ENCODE data around the gene CD48. TPM values are rescaled to one million over a fixed set of nuclear protein-coding genes. Genes with fewer than 3 reads are reported as not detected.

The CD48 gene
- polyA plus RNA-seq, 1 of the 3 experiments (the other 2 are of a cell fraction): not detected

GRCh38 chr1:160755911-160756848 lies 44.6 kb upstream of the CD48 start:
- CTCF ChIA-PET: interaction anchor here (0.9 kb wide), 1 partner anchor 43 kb away, joined by 3 read pairs; no protein-coding TSS in a partner anchor
- POLR2A ChIA-PET: no interaction called here

More at GRCh38 chr1:160755911-160756848, 44.6 kb upstream of the CD48 start:
- WGBS (ENCODE audit: low lambda C conversion rate): under 1% methylated on average over 5 of the region's 5 CpGs
- Histone ChIP-seq H3K4me1 (ENCODE audit: control insufficient read depth in 1 of 2, insufficient read depth in 2 of 2, low read depth in 1 of 2, low read length in 1 of 2) (no peaks in the 10 kb centered on the region), H2AFZ (ENCODE audit: low read depth) (no peak overlapping the region), H3K4me2 (no peak overlapping the region), H3K79me2 (ENCODE audit: insufficient read depth) (no peaks in the 10 kb centered on the region), H3K27me3 (ENCODE audit: insufficient read depth) (peaks cover 13% of the 10 kb centered on the region; the same call in 1 of the 2 replicates), H3K9ac (no peak overlapping the region), H3K9me3 (no peaks in the 10 kb centered on the region), H3K36me3 (replicated peaks in 1 of 2; ENCODE audit: control insufficient read depth in 1 of 2, insufficient read depth in 2 of 2, low read length in 1 of 2) (no peaks in the 10 kb centered on the region), H3K27ac (ENCODE audit: low read depth in 2 of 2, low read length in 1 of 2) (no peak overlapping the region), H3K9me2 (no peaks in the 10 kb centered on the region), H4K20me1 (ENCODE audit: insufficient read depth) (no peaks in the 10 kb centered on the region), H3K4me3 (ENCODE audit: low read depth in 2 of 2, low read length in 1 of 2) (no peak overlapping the region), H3F3A (replicated peaks; ENCODE audit: insufficient read depth) (no peaks in the 10 kb centered on the region)
- TF ChIP-seq JUND (IDR thresholded peaks at IDR 0.05): no peak
- TF ChIP-seq USF1 (IDR thresholded peaks at IDR 0.05; ENCODE audit: borderline replicate concordance, low read depth): no peak
- no peak for TF ChIP-seq RCOR1 (IDR thresholded peaks at IDR 0.05; ENCODE audit: low read length)
- no peak for TF ChIP-seq RAD21 (IDR thresholded peaks at IDR 0.05; ENCODE audit: low read length)
- TF ChIP-seq MEF2A (IDR thresholded peaks at IDR 0.05; ENCODE audit: borderline replicate concordance, low read depth): no peak
- TF ChIP-seq ELF1 (IDR thresholded peaks at IDR 0.05): no peak
- TF ChIP-seq POLR2AphosphoS5 (IDR thresholded peaks at IDR 0.05; ENCODE audit: low read depth, low read length): no peak
- no peak for TF ChIP-seq MXI1 (IDR thresholded peaks at IDR 0.05; ENCODE audit: low read depth, low read length)
- no peak for TF ChIP-seq YY1 (IDR thresholded peaks at IDR 0.05; ENCODE audit: low read depth)
- no peak for TF ChIP-seq SIN3A (IDR thresholded peaks at IDR 0.05; ENCODE audit: borderline replicate concordance, low read depth, low read length)
- TF ChIP-seq REST (IDR thresholded peaks at IDR 0.05; ENCODE audit: low read depth, low read length): no peak
- TF ChIP-seq RFX5 (IDR thresholded peaks at IDR 0.05; ENCODE audit: low read length): no peak
- no peak for TF ChIP-seq RXRA (IDR thresholded peaks at IDR 0.05; ENCODE audit: borderline replicate concordance, low read depth)
- no peak for DNase-seq
